H1 (cell line): Measurements from ENCODE around the gene CSTF3. TPM values are rescaled to one million over a fixed set of nuclear protein-coding genes. Genes with fewer than 3 reads are reported as not detected.

Experiments used
- CTCF ChIA-PET: fragments of 300-600 bp; sonication (Branson Sonifier 250); formaldehyde crosslinking; loops from one replicate; lab custom pipeline; 2021; ENCODE audit not compliant: partially characterized antibody; lab: Charles Lee
- POLR2A ChIA-PET: fragments of 300-600 bp; sonication (Branson Sonifier 250); formaldehyde crosslinking; loops from one replicate; lab custom pipeline; 2021; ENCODE audit warnings: inconsistent platforms; ENCODE audit not compliant: partially characterized antibody; lab: Charles Lee
- DNase-seq, 2 experiments: peaks; one replicate each; pipeline versions ENCODE4 v3.0.0 to v3.0.0-alpha.2; 2010 to 2022; ENCODE audit warnings: low spot score in 2 of 2, low read depth in 1 of 2, mixed read lengths in 1 of 2
- FAIRE-seq: peaks from 2 replicates; lab custom pipeline; 2011; peaks lifted over from hg19 to GRCh38; lab: Jason Lieb, UNC
- H2AFZ ChIP-seq: 2 replicates; pipeline ENCODE4 v1.8.1; 2012; ENCODE audit warnings: low read length, inconsistent platforms
- H2AK5ac ChIP-seq: 2 replicates; pipeline ENCODE4 v1.6.1; 2013; ENCODE audit warnings: low read depth, low read length
- H2BK120ac ChIP-seq: replicated peaks from 2 replicates; pipeline ENCODE3; 2013; ENCODE audit warnings: low read depth, low read length, inconsistent platforms
- H2BK12ac ChIP-seq: 2 replicates; pipeline ENCODE4 v1.6.1; 2013; ENCODE audit warnings: low read depth, low read length
- H2BK15ac ChIP-seq: 2 replicates; pipeline ENCODE4 v1.6.1; 2013; ENCODE audit warnings: low read length
- H2BK20ac ChIP-seq: 2 replicates; pipeline ENCODE4 v1.6.1; 2013; ENCODE audit warnings: low read length
- H2BK5ac ChIP-seq: 2 replicates; pipeline ENCODE4 v1.6.1; 2013; ENCODE audit warnings: low read depth, low read length
- H3K14ac ChIP-seq: 2 replicates; pipeline ENCODE4 v1.6.1; 2013; ENCODE audit warnings: inconsistent platforms; ENCODE audit not compliant: insufficient read length
- H3K18ac ChIP-seq: 2 replicates; pipeline ENCODE4 v1.6.1; 2013; ENCODE audit warnings: low read length; ENCODE audit errors: extremely low read depth
- H3K23ac ChIP-seq: 2 replicates; pipeline ENCODE4 v1.6.1; 2013; ENCODE audit warnings: inconsistent platforms; ENCODE audit not compliant: insufficient read length
- H3K23me2 ChIP-seq: 2 replicates; pipeline ENCODE4 v1.6.1; 2013; ENCODE audit warnings: low read depth, low read length
- H3K27ac ChIP-seq: 2 replicates; pipeline ENCODE4 v1.6.1; 2011; ENCODE audit warnings: low read depth, low read length, inconsistent platforms
- H3K27me3 ChIP-seq, 4 experiments: replicated peaks in 1 of 4; 1 replicate in 1 of 4; 2 replicates in 3 of 4; pipeline versions ENCODE4 v1.6.1 to v1.8.1; 2011 to 2013; ENCODE audit warnings: low read length in 3 of 4, mild to moderate bottlenecking in 3 of 4, inconsistent platforms in 2 of 4, mixed read lengths in 2 of 4, moderate library complexity in 1 of 4; ENCODE audit not compliant: control insufficient read depth in 3 of 4, insufficient read depth in 3 of 4; ENCODE audit errors: extremely low read depth in 1 of 4
- H3K36me3 ChIP-seq, 4 experiments: 2 replicates each; pipeline versions ENCODE4 v1.6.1 to v1.8.1; 2011 to 2013; ENCODE audit warnings: mild to moderate bottlenecking in 4 of 4, low read length in 3 of 4, moderate library complexity in 2 of 4, control low read depth in 1 of 4, inconsistent platforms in 1 of 4; ENCODE audit not compliant: insufficient read depth in 4 of 4, control insufficient read depth in 2 of 4
- H3K4ac ChIP-seq: replicated peaks from 2 replicates; pipeline ENCODE3; 2013; ENCODE audit warnings: low read length, low read depth, mixed read lengths, inconsistent platforms; ENCODE audit not compliant: insufficient read length
- H3K4me1 ChIP-seq, 4 experiments: replicated peaks in 1 of 4; 1 replicate in 1 of 4; 2 replicates in 3 of 4; pipeline versions ENCODE4 v1.6.1 to v1.8.1; 2011 to 2013; ENCODE audit warnings: low read length in 3 of 4, inconsistent platforms in 2 of 4, mixed read lengths in 1 of 4; ENCODE audit not compliant: insufficient read depth in 4 of 4, control insufficient read depth in 3 of 4
- H3K4me2 ChIP-seq, 2 experiments: 2 replicates each; pipeline versions ENCODE4 v1.6.1 to v1.8.1; 2011 to 2013; ENCODE audit warnings: low read depth in 2 of 2, low read length in 2 of 2, control low read depth in 1 of 2, inconsistent platforms in 1 of 2, mild to moderate bottlenecking in 1 of 2; ENCODE audit not compliant: insufficient read depth in 1 of 2
- H3K4me3 ChIP-seq, 4 experiments: fragments of 200-600, 300-600 bp in 1 of 4; sonication (generic), shearing (Covaris generic), sonication (Bioruptor Twin) in 1 of 4; 2 replicates each; pipeline versions ENCODE4 v1.5.1 to v1.8.1; 2011 to 2016; ENCODE audit warnings: low read length in 4 of 4, low read depth in 3 of 4, control low read depth in 2 of 4, inconsistent platforms in 2 of 4, mild to moderate bottlenecking in 2 of 4, mixed read lengths in 1 of 4, moderate library complexity in 1 of 4; ENCODE audit not compliant: insufficient read depth in 2 of 4; ENCODE audit errors: extremely low read depth in 1 of 4
- H3K56ac ChIP-seq: replicated peaks from 2 replicates; pipeline ENCODE3; 2013; ENCODE audit warnings: low read depth, mild to moderate bottlenecking, mixed read lengths, low read length, inconsistent platforms; ENCODE audit not compliant: insufficient read length
- H3K79me1 ChIP-seq: 2 replicates; pipeline ENCODE4 v1.6.1; 2013; ENCODE audit warnings: low read depth, low read length, control low read depth
- H3K79me2 ChIP-seq, 2 experiments: 2 replicates each; pipeline versions ENCODE4 v1.6.1 to v1.8.1; 2012 to 2013; ENCODE audit warnings: low read length in 2 of 2, mild to moderate bottlenecking in 2 of 2, inconsistent platforms in 1 of 2; ENCODE audit not compliant: insufficient read depth in 2 of 2, control insufficient read depth in 1 of 2
- H3K9ac ChIP-seq, 4 experiments: replicated peaks in 1 of 4; 1 replicate in 1 of 4; 2 replicates in 3 of 4; pipeline versions ENCODE4 v1.6.1 to v1.8.1; 2011 to 2013; ENCODE audit warnings: low read depth in 3 of 4, low read length in 3 of 4, control low read depth in 2 of 4, mild to moderate bottlenecking in 2 of 4, moderate library complexity in 2 of 4, inconsistent platforms in 1 of 4; ENCODE audit errors: extremely low read depth in 1 of 4
- H3K9me3 ChIP-seq, 2 experiments: 2 replicates each; pipeline versions ENCODE4 v1.6.1 to v1.8.1; 2012 to 2013; ENCODE audit warnings: mild to moderate bottlenecking in 2 of 2, moderate library complexity in 2 of 2, control low read depth in 1 of 2, inconsistent platforms in 1 of 2, low read depth in 1 of 2, low read length in 1 of 2, mixed read lengths in 1 of 2; ENCODE audit not compliant: insufficient read depth in 2 of 2
- H4K20me1 ChIP-seq, 2 experiments: replicated peaks in 1 of 2; 2 replicates each; pipeline versions ENCODE3 to v1.8.1; 2011 to 2013; ENCODE audit warnings: inconsistent platforms in 2 of 2, low read length in 2 of 2, mild to moderate bottlenecking in 1 of 2; ENCODE audit not compliant: insufficient read depth in 2 of 2, control insufficient read depth in 1 of 2
- H4K5ac ChIP-seq: 2 replicates; pipeline ENCODE4 v1.6.1; 2013; ENCODE audit warnings: low read length, low read depth, mixed read lengths, inconsistent platforms; ENCODE audit not compliant: insufficient read length
- H4K8ac ChIP-seq: 2 replicates; pipeline ENCODE4 v1.8.0; 2013; ENCODE audit warnings: mild to moderate bottlenecking, moderate library complexity, low read length, inconsistent platforms; ENCODE audit not compliant: insufficient read depth; ENCODE audit errors: extremely low read depth
- H4K91ac ChIP-seq: replicated peaks from 2 replicates; pipeline ENCODE3; 2013; ENCODE audit warnings: low read length, mixed read lengths, inconsistent platforms; ENCODE audit not compliant: insufficient read length
- EGR1 ChIP-seq: IDR thresholded peaks from 2 replicates; pipeline ENCODE4 v1.6.1; 2011; ENCODE audit warnings: low read depth, low read length, borderline replicate concordance
- PHF8 ChIP-seq: fragments of 200-600 bp; sonication (generic); conservative IDR thresholded peaks from 2 replicates; pipeline ENCODE4 v1.7.1; 2012; ENCODE audit warnings: low read depth, mild to moderate bottlenecking, inconsistent platforms, low read length, moderate library complexity
- POLR2AphosphoS5 ChIP-seq: IDR thresholded peaks from 2 replicates; pipeline ENCODE4 v1.6.1; 2011; ENCODE audit warnings: low read depth, low read length
- RBBP5 ChIP-seq: IDR thresholded peaks from 2 replicates; pipeline ENCODE4 v1.7.1; 2012; ENCODE audit warnings: low read depth, mild to moderate bottlenecking, inconsistent platforms, low read length, moderate library complexity, borderline replicate concordance
- TAF7 ChIP-seq: optimal IDR thresholded peaks from 2 replicates; pipeline ENCODE3; 2011; ENCODE audit warnings: low read depth, mild to moderate bottlenecking, inconsistent platforms, low read length, moderate library complexity, borderline replicate concordance
- TCF12 ChIP-seq: IDR thresholded peaks from 2 replicates; pipeline ENCODE4 v1.6.1; 2011; ENCODE audit warnings: low read depth, mild to moderate bottlenecking, low read length
- TEAD4 ChIP-seq: IDR thresholded peaks from 2 replicates; pipeline ENCODE4 v1.6.1; 2012; ENCODE audit warnings: low read depth, low read length, inconsistent platforms, mixed read lengths
- WGBS, 2 experiments: shearing (Covaris generic) in 1 of 2; methylation state at CpG; one replicate each; pipeline versions ENCODE4 v1.1.6 to v1.1.7; 2013 to 2015; ENCODE audit warnings: low lambda C conversion rate in 2 of 2, mixed read lengths in 2 of 2, inconsistent platforms in 1 of 2, low coverage in 1 of 2, missing lambda C conversion rate in 1 of 2; ENCODE audit not compliant: insufficient replicate concordance in 2 of 2, insufficient coverage in 1 of 2, insufficient read length in 1 of 2; ENCODE audit errors: extremely low coverage in 1 of 2, missing lambda C conversion rate in 1 of 2; 5-methylcytosine and 5-hydroxymethylcytosine counted together
- long read RNA-seq, 2 experiments: library from RNA in 1 of 2; library from capped mRNA in 1 of 2; stranded (forward); transcript quantifications; one replicate each; pipeline ENCODE4 v2.0.0, GENCODE V29; 2021; ENCODE audit warnings: inconsistent platforms in 1 of 2
- polyA minus RNA-seq, 3 experiments: library from RNA; depleted of rRNA, polyadenylated mRNA; stranded (reverse); fragments of >200 nt; gene quantifications; 1 replicate in 2 of 3; 2 replicates in 1 of 3; pipeline ENCODE4 v1.2.3, GENCODE V29; 2011
- polyA plus RNA-seq, 7 experiments: library from polyadenylated mRNA; depleted of rRNA in 3 of 7; stranded (reverse) in 5 of 7; unstranded in 2 of 7; fragments of >200 nt in 5 of 7; fragments of 200-250 nt in 2 of 7; gene quantifications; 1 replicate in 5 of 7; 2 replicates in 1 of 7; 4 replicates in 1 of 7; pipeline versions ENCODE4 v1.2.1 to v1.2.3, GENCODE V29; 2011 to 2013; ENCODE audit warnings: missing spikeins in 2 of 7, mixed read lengths in 2 of 7
- total RNA-seq: library from RNA; stranded (reverse); fragmentation: NEBNext Ultra II Directional; extraction: Animal tissue kit (Norgen Biotek cat#: 25700); gene quantifications from 2 replicates; pipeline ENCODE4 v1.2.1, GENCODE V29; 2021

Gene CSTF3
- total RNA-seq, result 54.7 and 61.0 TPM in 2 replicates
- 14.3 and 22.3 TPM in 2 replicates for polyA plus RNA-seq (2011; rRNA removed)
- 37.4 TPM for polyA plus RNA-seq (2011; cell fraction: cytosol; rRNA removed)
- 17.5 TPM for polyA plus RNA-seq (2011; cell fraction: nucleus; rRNA removed)
- 39.1 to 63.7 TPM (median 44.0 TPM) in 4 replicates for polyA plus RNA-seq (2012, experiment 1 of 2)
- 12.5 TPM for polyA plus RNA-seq (2012, experiment 2 of 2)
- 57.3 TPM for polyA plus RNA-seq (2013, experiment 1 of 2)
- polyA plus RNA-seq (2013, experiment 2 of 2), result 50.2 TPM
- polyA minus RNA-seq (2011; rRNA and poly(A)+ RNA removed), result 25.1 and 26.8 TPM in 2 replicates
- polyA minus RNA-seq (2011; cell fraction: cytosol; rRNA and poly(A)+ RNA removed), result 20.8 TPM
- polyA minus RNA-seq (2011; cell fraction: nucleus; rRNA and poly(A)+ RNA removed), result 171 TPM
- long read RNA-seq, experiment 1, transcript CSTF3-203 (3 exons, 1,132 nt), result major isoform, 16 of 68 reads
- long read RNA-seq, experiment 1, transcript CSTF3-201 (21 exons, 2,797 nt), result minor isoform, 9 of 68 reads
- long read RNA-seq, experiment 1, partial matches to known transcripts, result 21 of 68 reads
- long read RNA-seq, experiment 1, other reads (novel, unspliced or antisense), result 20 of 68 reads
- long read RNA-seq, experiment 2, transcript CSTF3-201 (21 exons, 2,797 nt), result major isoform, 16 of 41 reads
- long read RNA-seq, experiment 2, partial matches to known transcripts, result 5 of 41 reads
- long read RNA-seq, experiment 2, other reads (novel, unspliced or antisense), result 13 of 41 reads

DNA sequence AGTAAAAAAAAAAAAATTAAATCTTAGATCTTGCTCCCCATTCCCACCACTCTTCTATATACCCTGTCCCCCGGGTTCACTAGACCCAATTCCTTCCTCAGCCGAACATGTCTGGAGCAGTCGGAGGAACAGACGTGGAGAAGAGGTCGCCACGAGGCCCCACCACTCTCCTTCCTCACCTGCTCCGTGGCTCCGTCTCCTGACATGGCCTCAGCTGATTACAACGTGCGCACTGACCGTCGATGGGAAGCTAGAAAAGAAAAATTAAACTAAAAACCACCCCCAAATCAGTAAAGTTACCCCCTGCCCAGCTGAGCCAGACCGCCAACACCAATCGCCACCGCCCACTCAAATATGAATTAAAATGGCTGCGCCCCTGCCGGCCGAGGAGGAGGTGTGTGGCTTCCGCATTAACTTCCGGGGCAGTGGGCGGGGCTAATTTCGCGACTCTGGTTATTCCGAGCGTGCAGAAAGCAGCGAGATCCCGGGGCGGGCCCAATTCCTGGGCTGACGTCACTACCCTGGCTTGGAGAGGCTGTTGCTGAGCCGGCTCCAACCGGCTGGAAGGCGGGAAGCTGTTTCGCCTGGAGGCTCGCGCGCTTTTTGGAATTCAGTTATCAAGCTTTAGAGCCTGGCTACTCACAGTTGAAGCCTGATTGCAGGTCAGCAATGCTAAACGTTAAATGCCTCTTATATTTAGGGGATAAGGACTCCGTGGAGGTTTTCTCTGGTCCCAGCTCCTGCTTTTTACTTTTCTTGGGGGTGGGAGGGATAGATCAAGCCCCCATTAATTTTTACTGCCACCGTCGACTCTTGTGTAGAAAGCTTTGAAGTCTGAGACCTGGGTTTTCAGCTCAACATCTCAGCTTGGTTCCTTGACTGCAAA, at the start of gene CSTF3:
TSS of gene CSTF3 (minus strand) at position 361 of the 886 bp plus-strand sequence. CDS start at position 206, 155 bp downstream.
- peaks cover 13 to 22% of the 10 kb centered on the region in 2 experiments for H4K20me1 ChIP-seq
- H3K9me3 ChIP-seq, result no peaks in the 10 kb centered on the region; a peak in 1 of 4 replicates
- DNase-seq (peak; percentile 98 to 100), FAIRE-seq (peak; percentile 63)
- peaks cover 0 to 11% (median 1%) of the 10 kb centered on the region in 4 experiments; a peak in 1 of 7 replicates for H3K4me1 ChIP-seq
- peak within 1 kb of the TSS; percentile 97 for H4K91ac ChIP-seq
- peaks cover 40 to 59% of the 10 kb centered on the region in 2 experiments for H3K79me2 ChIP-seq
- H2AFZ ChIP-seq, result no peak within 1 kb of the TSS
- no peaks in the 10 kb centered on the region for H3K79me1 ChIP-seq
- ChIA-PET CTCF (interaction anchor here (0.6 to 1.8 kb wide), 6 partner anchors 8 to 139 kb away, joined by 3 to 5 read pairs (median 3); no protein-coding TSS in a partner anchor), POLR2A (interaction anchor here (0.6 to 4.0 kb wide), 22 partner anchors 8 to 576 kb away, joined by 3 to 46 read pairs (median 5); partner anchors contain the start of genes DEPDC7, HIPK3 and TCP11L1)
- H3K27me3 ChIP-seq, result no peaks in the 10 kb centered on the region
- H2AK5ac ChIP-seq, result peak within 1 kb of the TSS; percentile 92; the same call in 1 of the 2 replicates
- peak within 1 kb of the TSS; percentile 88 for H3K4ac ChIP-seq
- H3K36me3 ChIP-seq, result peaks cover 0 to 3% (median 0%) of the 10 kb centered on the region in 4 experiments; a peak in 1 of 8 replicates
- peak within 1 kb of the TSS; percentile 95; the same call in 1 of the 2 replicates for H2BK12ac ChIP-seq
- H3K9ac ChIP-seq, result peak within 1 kb of the TSS; percentile 83 to 98 (median 98)
- WGBS, 2 experiments, result 3% methylated on average over 40 of the region's 40 CpGs; no CpG with 5 or more reads in 1 of the 2 experiments
- H4K8ac ChIP-seq, result peak within 1 kb of the TSS; percentile 96
- H4K5ac ChIP-seq, result peak within 1 kb of the TSS; percentile 97
- H3K27ac ChIP-seq, result peak within 1 kb of the TSS; percentile 91
- H2BK120ac ChIP-seq, result peak within 1 kb of the TSS; percentile 73
- H2BK20ac ChIP-seq, result no peak within 1 kb of the TSS
- peak within 1 kb of the TSS; percentile 83 to 99 (median 99) for H3K4me3 ChIP-seq
- peak within 1 kb of the TSS; percentile 89 for H3K56ac ChIP-seq
- H2BK15ac ChIP-seq, result no peak within 1 kb of the TSS
- H2BK5ac ChIP-seq, result peak within 1 kb of the TSS; percentile 99
- H3K23me2 ChIP-seq, result peaks cover 2% of the 10 kb centered on the region
- H3K4me2 ChIP-seq, result peak within 1 kb of the TSS; percentile 71 to 80
- no peak within 1 kb of the TSS for H3K23ac ChIP-seq
- H3K18ac ChIP-seq, result peak within 1 kb of the TSS; percentile 94
- no peak within 1 kb of the TSS for H3K14ac ChIP-seq
- TF ChIP-seq TAF7 (peak; percentile 91), RBBP5 (peak; percentile 77; the same call in 1 of the 2 replicates), POLR2AphosphoS5 (peak; percentile 93), TEAD4 (no peak), TCF12 (no peak), EGR1 (peak; percentile 92), PHF8 (peak; percentile 79)
